K562 (cell line): ENCODE data around the gene RBAK. TPM values are rescaled to one million over a fixed set of nuclear protein-coding genes. Genes with fewer than 3 reads are reported as not detected.

ENCODE experiments used
- ATAC-seq: fragments of 200-7000 bp; cut with Tn5 transposase; 3 replicates; pipeline ENCODE4 v1.9.1; 2020; ENCODE audit warnings: moderate library complexity
- BruUV-seq: library from RNA; stranded (reverse); fragments of 400-500 nt; replicated peaks from 2 replicates; lab custom pipeline; 2021; lab: Mats Ljungman, UMichigan
- CTCF ChIA-PET: fragments of 300-600 bp; formaldehyde crosslinking; extraction: SDS; loops from one replicate; lab custom pipeline; 2021; ENCODE audit warnings: low intra/inter-chr PET ratio; lab: Yijun Ruan, JAX
- POLR2A ChIA-PET: fragments of 300-600, 350-650 bp; sonication (Branson Sonifier 250); formaldehyde crosslinking; extraction: SDS; loops from one replicate; lab custom pipeline; 2021; ENCODE audit warnings: antibody characterized with exemption, inconsistent platforms; lab: Yijun Ruan, JAX
- DNase-seq, 4 experiments: peaks; one replicate each; pipeline versions ENCODE4 v3.0.0 to v3.0.0-alpha.2; 2011 to 2018; ENCODE audit warnings: low spot score in 3 of 4, mixed read lengths in 3 of 4; ENCODE audit errors: extremely low read depth in 1 of 4
- FAIRE-seq: peaks from 2 replicates; lab custom pipeline; 2011; peaks lifted over from hg19 to GRCh38; lab: Jason Lieb, UNC
- H2AFZ ChIP-seq: 2 replicates; pipeline ENCODE4 v1.6.0; 2011; ENCODE audit warnings: low read depth, low read length, control low read depth, inconsistent platforms
- H3K27ac ChIP-seq: fragments of 200-600 bp; 3 replicates; pipeline ENCODE4 v1.8.0; 2011; ENCODE audit warnings: low read depth, mild to moderate bottlenecking, control low read depth, inconsistent platforms, low read length, moderate library complexity, mixed read lengths; ENCODE audit errors: extremely low read depth
- H3K27me3 ChIP-seq, 2 experiments: fragments of 300-600 bp in 1 of 2; 2 replicates in 1 of 2; 3 replicates in 1 of 2; pipeline versions ENCODE4 v1.6.0 to v1.8.0; 2011; ENCODE audit warnings: inconsistent platforms in 2 of 2, low read length in 2 of 2, mild to moderate bottlenecking in 1 of 2, mixed read lengths in 1 of 2, moderate library complexity in 1 of 2; ENCODE audit not compliant: control insufficient read depth in 2 of 2, insufficient read depth in 2 of 2
- H3K36me3 ChIP-seq: fragments of 300-600 bp; 3 replicates; pipeline ENCODE4 v1.8.0; 2011; ENCODE audit warnings: mild to moderate bottlenecking, low read length, inconsistent platforms; ENCODE audit not compliant: control insufficient read depth, insufficient read depth
- H3K4me1 ChIP-seq, 2 experiments: fragments of 200-600 bp in 1 of 2; replicated peaks in 1 of 2; 2 replicates in 1 of 2; 3 replicates in 1 of 2; pipeline versions ENCODE4 v1.5.1 to v1.8.0; 2011; ENCODE audit warnings: inconsistent platforms in 2 of 2, low read length in 2 of 2, mild to moderate bottlenecking in 1 of 2, mixed read lengths in 1 of 2, moderate library complexity in 1 of 2; ENCODE audit not compliant: control insufficient read depth in 2 of 2, insufficient read depth in 2 of 2
- H3K4me2 ChIP-seq: 2 replicates; pipeline ENCODE4 v1.6.1; 2011; ENCODE audit warnings: low read length, control low read depth, inconsistent platforms, mixed read lengths; ENCODE audit not compliant: insufficient read depth
- H3K4me3 ChIP-seq: fragments of 200-600 bp; sonication (generic), shearing (Covaris generic); 2 replicates; pipeline ENCODE4 v1.5.1; 2016; ENCODE audit warnings: control low read depth, inconsistent platforms
- H3K79me2 ChIP-seq: fragments of 200-600 bp; 3 replicates; pipeline ENCODE4 v1.8.0; 2011; ENCODE audit warnings: low read length, inconsistent platforms; ENCODE audit not compliant: control insufficient read depth, insufficient read depth
- H3K9ac ChIP-seq, 2 experiments: 2 replicates each; pipeline versions ENCODE4 v1.6.0 to v1.6.1; 2011; ENCODE audit warnings: low read depth in 2 of 2, low read length in 2 of 2, control low read depth in 1 of 2, inconsistent platforms in 1 of 2, mild to moderate bottlenecking in 1 of 2, mixed read lengths in 1 of 2; ENCODE audit not compliant: insufficient read depth in 1 of 2
- H3K9me1 ChIP-seq: one replicate; pipeline ENCODE4 v1.6.0; 2011; ENCODE audit warnings: inconsistent platforms, mild to moderate bottlenecking, low read length, moderate library complexity; ENCODE audit not compliant: control insufficient read depth, insufficient read depth
- H3K9me3 ChIP-seq: replicated peaks from 2 replicates; pipeline ENCODE4 v1.5.1; 2011; ENCODE audit warnings: low read depth, low read length, inconsistent platforms; ENCODE audit not compliant: control insufficient read depth, insufficient read depth
- H4K20me1 ChIP-seq: replicated peaks from 2 replicates; pipeline ENCODE4 v1.6.1; 2011; ENCODE audit warnings: low read length, inconsistent platforms, mixed read lengths; ENCODE audit not compliant: control insufficient read depth, insufficient read depth
- ASH1L ChIP-seq: fragments of 450-650 bp; IDR thresholded peaks from 2 replicates; pipeline ENCODE4 v1.6.1; 2018; ENCODE audit warnings: borderline replicate concordance, mild to moderate bottlenecking, low read depth; ENCODE audit not compliant: partially characterized antibody
- DLX4 ChIP-seq: fragments of 250-450 bp; sonication (Bioruptor Pico); IDR thresholded peaks from 2 replicates; pipeline ENCODE4 v1.6.1; 2021; ENCODE audit warnings: mild to moderate bottlenecking
- E2F5 ChIP-seq: sonication (generic); formaldehyde crosslinking; IDR thresholded peaks from 2 replicates; pipeline ENCODE4 v1.8.0; 2022; ENCODE audit warnings: mild to moderate bottlenecking, missing genetic modification reagents
- ERF ChIP-seq: fragments of 450-650 bp; formaldehyde crosslinking; IDR thresholded peaks from 2 replicates; pipeline ENCODE4 v1.4.0; 2020; ENCODE audit warnings: mild to moderate bottlenecking, mixed read lengths
- HDAC3 ChIP-seq: fragments of 450-650 bp; IDR thresholded peaks from 2 replicates; pipeline ENCODE4 v1.6.1; 2018; ENCODE audit warnings: borderline replicate concordance, mild to moderate bottlenecking, moderate library complexity; ENCODE audit not compliant: partially characterized antibody
- HEY1 ChIP-seq: fragments of 250-450 bp; sonication (Bioruptor Pico); IDR thresholded peaks from 2 replicates; pipeline ENCODE4 v1.5.0; 2020; ENCODE audit warnings: mild to moderate bottlenecking, moderate library complexity, borderline replicate concordance
- KLF1 ChIP-seq: fragments of 450-650 bp; IDR thresholded peaks from 2 replicates; pipeline ENCODE4 v1.6.1; 2016; ENCODE audit warnings: missing genetic modification characterization, missing compliant biosample characterization
- POLR2H ChIP-seq: IDR thresholded peaks from 2 replicates; pipeline ENCODE4 v1.6.1; 2016; ENCODE audit warnings: missing genetic modification characterization, low read depth, mild to moderate bottlenecking, control low read depth, missing compliant biosample characterization, moderate library complexity
- RERE ChIP-seq: sonication (generic); formaldehyde crosslinking; IDR thresholded peaks from 2 replicates; pipeline ENCODE4 v1.8.0; 2023; ENCODE audit warnings: missing genetic modification reagents, mild to moderate bottlenecking, borderline replicate concordance
- SMARCB1 ChIP-seq: IDR thresholded peaks from 2 replicates; pipeline ENCODE4 v1.6.1; 2011; ENCODE audit warnings: improper control_type of control experiment, low read depth; ENCODE audit not compliant: insufficient read length
- SMARCC2 ChIP-seq: fragments of 450-650 bp; IDR thresholded peaks from 2 replicates; pipeline ENCODE4 v1.6.1; 2017; ENCODE audit warnings: antibody characterized with exemption, moderate library complexity, mild to moderate bottlenecking, low read depth
- ZNF146 ChIP-seq: IDR thresholded peaks from one replicate; pipeline ENCODE4 v1.6.1; 2018; ENCODE audit warnings: missing compliant biosample characterization; ENCODE audit not compliant: unreplicated experiment
- ZNF217 ChIP-seq: sonication (generic); formaldehyde crosslinking; IDR thresholded peaks from 2 replicates; pipeline ENCODE4 v1.8.0; 2022; ENCODE audit warnings: mild to moderate bottlenecking, missing genetic modification reagents
- ZNF408 ChIP-seq: fragments of 250-450 bp; sonication (Bioruptor Pico); IDR thresholded peaks from 2 replicates; pipeline ENCODE4 v1.4.0; 2020; ENCODE audit warnings: low read depth, mild to moderate bottlenecking, moderate library complexity
- ZNF655 ChIP-seq: fragments of 250-450 bp; sonication (Bioruptor Pico); IDR thresholded peaks from 2 replicates; pipeline ENCODE4 v1.5.0; 2021
- WGBS: fragments of 100-300 bp; shearing (Covaris generic); methylation state at CpG from one replicate; pipeline ENCODE4 v1.1.6; 2016; ENCODE audit warnings: low coverage, mixed read lengths; ENCODE audit not compliant: insufficient coverage; ENCODE audit errors: missing lambda C conversion rate; 5-methylcytosine and 5-hydroxymethylcytosine counted together
- in situ Hi-C: fragments of 300-500 bp; cut with MboI; formaldehyde crosslinking; loops from 4 replicates; pipeline ENCODE4 v1.15.0; 2018; ENCODE audit warnings: inconsistent platforms, mixed read lengths
- intact Hi-C: fragments of 100-400 bp; cut with micrococcal nuclease; formaldehyde crosslinking; loops from 2 replicates; pipeline ENCODE4 v1.14.2; 2022
- polyA plus RNA-seq, 8 experiments: library from polyadenylated mRNA; depleted of rRNA in 4 of 8; stranded (reverse) in 5 of 8; unstranded in 3 of 8; fragments of >200 nt; fragmentation: Nextera tagmentation in 2 of 8; fragmentation: Illumina TruSeq in 1 of 8; extraction: Ambion mirVana in 2 of 8; extraction: Trizol in 1 of 8; gene quantifications; 2 replicates each; pipeline versions ENCODE4 v1.2.1 to v1.2.3, GENCODE V29; 2011 to 2014; ENCODE audit warnings: inconsistent platforms in 1 of 8, missing spikeins in 1 of 8
- total RNA-seq, 7 experiments: library from RNA; depleted of rRNA in 6 of 7; stranded (reverse); fragments of >200 nt in 6 of 7; fragmentation: Illumina TruSeq in 2 of 7; extraction: Trizol in 2 of 7; gene quantifications; 2 replicates each; pipeline versions ENCODE4 v1.2.1 to v1.2.3, GENCODE V29; 2011 to 2021; ENCODE audit warnings: low replicate concordance in 1 of 7

Gene RBAK
- total and polyA plus RNA-seq, 9 of the 15 experiments (the other 6 are each of a cell fraction or from before 2014, with no cell fraction given), result 2.7 to 13.2 (median 10.1) TPM

- Histone ChIP-seq H3K4me2 (no peak overlapping the region), H3K9ac (no peak overlapping the region), H3K4me3 (no peak overlapping the region), H3K9me3 (no peaks in the 10 kb centered on the region), H3K9me1 (no peaks in the 10 kb centered on the region), H2AFZ (no peak overlapping the region), H3K36me3 (peaks cover 65% of the 10 kb centered on the region; the same call in 2 of the 3 replicates), H3K27me3 (no peaks in the 10 kb centered on the region), H3K27ac (no peak overlapping the region), H4K20me1 (no peaks in the 10 kb centered on the region), H3K79me2 (no peaks in the 10 kb centered on the region), H3K4me1 (no peaks in the 10 kb centered on the region)
- ATAC-seq, result no peak
- in situ Hi-C loops, result no loop called here
- no peak for DNase-seq
- TF ChIP-seq ZNF655 (CRISPR knock-in tag) (no peak), ZNF408 (CRISPR knock-in tag) (no peak), ERF (CRISPR knock-in tag) (no peak), HDAC3 (no peak), POLR2H (tag) (no peak), ASH1L (no peak), E2F5 (CRISPR knock-in tag) (no peak), SMARCB1 (no peak), ZNF146 (CRISPR knock-in tag) (no peak), ZNF217 (CRISPR knock-in tag) (no peak), SMARCC2 (no peak), KLF1 (tag) (no peak), RERE (CRISPR knock-in tag) (no peak), HEY1 (CRISPR knock-in tag) (no peak), DLX4 (CRISPR knock-in tag) (no peak)
- FAIRE-seq, result no peak
- ChIA-PET POLR2A (interaction anchor here (1.4 kb wide), 1 partner anchor 10 kb away, joined by 5 read pairs; no protein-coding TSS in a partner anchor), CTCF (no interaction called here)
- no TSS peak for BruUV-seq
- intact Hi-C loops, result no loop called here
- WGBS, result 82% methylated on average over 3 of the region's 3 CpGs
Observed at GRCh38 chr7:4998244-4998643, 47.4 kb upstream of the RBAK start.
